ENCODE data around the gene IFNL1. TPM values are rescaled to one million over a fixed set of nuclear protein-coding genes. Genes with fewer than 3 reads are reported as not detected.

The IFNL1 gene
- total and polyA plus RNA-seq, 4 donors = not detected

DNA sequence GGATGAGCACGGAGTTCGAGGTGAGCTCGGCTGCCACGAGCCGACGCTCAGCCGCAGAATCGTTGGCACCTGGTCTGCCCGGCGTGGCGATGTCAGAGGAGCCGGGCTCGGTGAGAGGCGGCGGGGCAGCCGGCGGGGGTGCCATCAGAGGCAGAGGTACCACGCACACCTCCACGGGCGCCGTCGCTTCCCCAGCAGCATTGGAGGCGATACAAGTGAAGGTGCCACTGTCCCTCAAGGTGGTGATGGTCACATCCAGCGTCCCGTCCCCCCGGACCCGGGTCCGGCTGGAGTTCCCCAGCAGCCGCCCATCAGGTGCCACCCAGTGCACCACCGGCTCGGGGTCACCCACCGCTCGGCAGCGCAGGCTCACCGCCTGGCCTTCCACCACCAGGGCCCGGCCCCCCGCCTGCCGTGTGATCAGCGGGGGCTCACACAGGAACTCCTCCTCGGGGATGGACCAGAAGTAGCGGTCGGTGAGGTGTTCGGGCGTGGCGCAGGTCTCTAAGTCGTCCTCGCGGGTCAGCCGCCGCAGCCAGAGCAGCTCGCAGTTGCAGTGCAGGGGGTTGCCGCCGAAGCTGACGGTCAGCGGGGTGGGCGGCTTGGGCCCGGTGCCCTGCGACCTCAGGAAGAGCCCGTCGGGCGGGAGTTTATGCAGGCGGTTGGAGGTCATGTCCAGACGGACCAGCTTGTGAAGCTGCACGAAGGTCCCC is 18.0 kb downstream of the IFNL1 start:
- H3K27me3 ChIP-seq (ENCODE audit: control insufficient read depth in 1 of 2, insufficient read depth in 2 of 2, low read length in 1 of 2) = no peaks in the 10 kb centered on the region
- no peaks in the 10 kb centered on the region for H3K36me3 ChIP-seq (ENCODE audit: control insufficient read depth in 1 of 2, insufficient read depth in 2 of 2, low read length in 1 of 2)
- H3K4me3 ChIP-seq (ENCODE audit: low read length in 2 of 2) = no peak overlapping the region
- no peak overlapping the region for H3K27ac ChIP-seq (ENCODE audit: low read depth in 1 of 2, low read length in 2 of 2)
- H3K9me3 ChIP-seq (ENCODE audit: control insufficient read depth, low read length) = no peaks in the 10 kb centered on the region
- ATAC-seq (ENCODE audit: low FRiP score) (no peak), DNase-seq (no peak)
- intact Hi-C loops (cut with DNase I) = no loop called here
- 96 to 97% methylated on average over 64 of the region's 64 CpGs for WGBS, 2 donors
- no peaks in the 10 kb centered on the region for H3K4me1 ChIP-seq (ENCODE audit: control insufficient read depth in 1 of 2, insufficient read depth in 2 of 2, low read length in 2 of 2)

DNA sequence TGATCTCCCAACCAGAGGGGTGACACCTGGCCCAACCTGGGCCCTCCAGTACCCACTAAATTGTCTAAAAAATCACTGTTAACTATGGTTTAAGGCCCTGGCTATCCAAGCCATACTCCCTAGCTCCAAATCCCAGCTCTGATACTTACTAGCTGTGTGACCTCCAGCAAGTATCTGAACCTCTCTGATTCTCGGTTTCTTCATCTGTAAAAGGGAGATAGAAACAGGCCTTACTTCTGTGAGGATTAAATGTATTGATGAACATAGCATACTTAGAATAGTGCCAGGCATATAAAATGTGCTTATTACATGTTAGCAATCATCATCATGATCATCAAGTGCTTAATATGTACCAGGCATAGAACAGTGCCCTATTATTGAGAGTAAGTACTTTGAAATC is 19.7 kb downstream of the IFNL1 start:
- intact Hi-C loops (cut with DNase I) = no loop called here
- Histone ChIP-seq H3K4me1 (ENCODE audit: control insufficient read depth in 1 of 2, insufficient read depth in 2 of 2, low read length in 2 of 2) (no peaks in the 10 kb centered on the region), H3K27ac (ENCODE audit: low read depth in 1 of 2, low read length in 2 of 2) (no peak overlapping the region), H3K4me3 (ENCODE audit: low read length in 2 of 2) (no peak overlapping the region), H3K36me3 (ENCODE audit: control insufficient read depth in 1 of 2, insufficient read depth in 2 of 2, low read length in 1 of 2) (no peaks in the 10 kb centered on the region), H3K27me3 (ENCODE audit: control insufficient read depth in 1 of 2, insufficient read depth in 2 of 2, low read length in 1 of 2) (no peaks in the 10 kb centered on the region), H3K9me3 (ENCODE audit: control insufficient read depth, low read length) (no peaks in the 10 kb centered on the region)
- 94 to 96% methylated on average over 1 of the region's 1 CpG for WGBS, 2 donors
- ATAC-seq (ENCODE audit: low FRiP score) (no peak), DNase-seq (no peak)

DNA sequence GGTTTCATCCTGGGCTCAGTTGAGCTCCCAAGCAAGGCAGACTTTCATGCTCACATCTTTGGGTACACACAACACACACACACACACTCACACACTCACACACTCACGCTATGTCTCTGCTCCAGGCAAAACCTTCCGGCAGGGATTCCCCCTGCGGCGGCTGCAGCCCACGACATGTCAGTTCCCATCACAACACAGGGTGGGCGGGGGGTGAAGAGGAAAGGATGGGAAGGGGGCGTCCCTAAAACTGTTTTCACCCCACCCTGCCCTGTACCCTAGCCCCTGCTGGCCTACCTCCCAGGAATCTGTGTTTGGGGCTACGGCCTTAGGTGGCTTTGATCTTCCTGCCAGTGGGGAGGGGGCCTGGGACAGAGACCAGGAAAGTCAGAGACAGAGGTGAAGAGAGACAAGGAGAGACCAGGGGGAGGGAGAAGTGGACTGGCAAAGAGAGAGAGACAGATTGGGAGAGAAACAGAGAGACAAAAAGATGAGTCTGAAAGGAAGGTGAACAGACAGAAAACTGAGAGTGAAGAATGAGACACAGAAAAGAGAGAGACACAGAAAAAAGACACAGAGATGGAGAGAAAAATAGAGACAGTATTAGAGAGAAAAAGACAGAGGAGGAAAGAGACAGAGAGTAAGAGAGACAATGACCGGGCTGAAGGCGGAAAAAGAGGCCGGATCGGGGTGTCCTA is 20.6 kb downstream of the IFNL1 start:
- H3K9me3 ChIP-seq (ENCODE audit: control insufficient read depth, low read length) = no peaks in the 10 kb centered on the region
- no peak for ATAC-seq (ENCODE audit: low FRiP score)
- intact Hi-C loops (cut with DNase I) = no loop called here

DNA sequence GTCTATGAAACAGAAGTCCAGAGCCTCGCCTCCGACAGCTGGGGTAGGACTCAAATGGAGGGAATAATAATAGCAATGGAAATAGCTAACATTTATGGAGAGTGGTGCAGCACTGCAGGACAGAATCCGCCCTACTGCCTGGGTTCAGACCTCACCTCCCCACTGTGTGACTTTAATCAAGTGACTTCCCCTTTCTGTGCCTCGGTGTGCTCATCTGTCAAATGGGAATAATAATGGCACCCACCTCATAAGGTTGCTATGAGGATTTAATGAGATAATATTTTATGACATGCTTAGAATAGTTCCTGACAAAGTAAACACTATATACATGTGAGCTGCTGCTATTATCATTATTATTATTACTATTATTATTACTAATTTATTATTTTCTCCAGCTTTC is 21.3 kb downstream of the IFNL1 start:
- Histone ChIP-seq H3K27me3 (ENCODE audit: control insufficient read depth in 1 of 2, insufficient read depth in 2 of 2, low read length in 1 of 2) (no peaks in the 10 kb centered on the region), H3K9me3 (ENCODE audit: control insufficient read depth, low read length) (no peaks in the 10 kb centered on the region), H3K36me3 (ENCODE audit: control insufficient read depth in 1 of 2, insufficient read depth in 2 of 2, low read length in 1 of 2) (no peaks in the 10 kb centered on the region), H3K4me3 (ENCODE audit: low read length in 2 of 2) (no peak overlapping the region), H3K4me1 (ENCODE audit: control insufficient read depth in 1 of 2, insufficient read depth in 2 of 2, low read length in 2 of 2) (no peaks in the 10 kb centered on the region), H3K27ac (ENCODE audit: low read depth in 1 of 2, low read length in 2 of 2) (no peak overlapping the region)
- DNase-seq (no peak), ATAC-seq (ENCODE audit: low FRiP score) (no peak)
- intact Hi-C loops (cut with DNase I) = no loop called here
- WGBS, 2 donors = 95 to 97% methylated on average over 4 of the region's 4 CpGs

More for the DNA sequence above, 20.6 kb downstream of the IFNL1 start:
- 92 to 95% methylated on average over 12 of the region's 12 CpGs for WGBS, 2 donors
- no peak overlapping the region for H3K4me3 ChIP-seq (ENCODE audit: low read length in 2 of 2)
- H3K36me3 ChIP-seq (ENCODE audit: control insufficient read depth in 1 of 2, insufficient read depth in 2 of 2, low read length in 1 of 2) = no peaks in the 10 kb centered on the region
- no peak for DNase-seq
- no peak overlapping the region for H3K27ac ChIP-seq (ENCODE audit: low read depth in 1 of 2, low read length in 2 of 2)
- H3K4me1 ChIP-seq (ENCODE audit: control insufficient read depth in 1 of 2, insufficient read depth in 2 of 2, low read length in 2 of 2) = no peaks in the 10 kb centered on the region
- H3K27me3 ChIP-seq (ENCODE audit: control insufficient read depth in 1 of 2, insufficient read depth in 2 of 2, low read length in 1 of 2) = no peaks in the 10 kb centered on the region

DNA sequence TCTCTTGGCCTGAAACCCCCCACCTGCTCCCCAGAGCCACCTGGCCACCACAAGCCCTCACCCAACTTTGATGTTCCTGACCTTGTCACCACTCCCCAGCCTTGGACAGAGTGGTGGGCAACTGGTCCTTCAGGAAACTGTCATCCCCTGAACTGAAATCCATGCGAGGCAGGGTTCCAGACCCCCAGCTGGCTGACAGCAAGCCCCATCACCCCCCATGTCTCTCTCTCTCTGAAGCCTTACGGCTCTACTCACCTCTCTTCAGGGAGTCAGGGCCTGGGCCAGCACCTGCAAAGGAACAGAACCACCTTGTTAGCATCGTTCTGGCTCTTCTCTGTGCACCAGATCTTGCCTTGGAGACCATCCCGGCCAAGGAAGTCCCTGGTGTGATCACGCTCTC is 21.9 kb downstream of the IFNL1 start:
- no peaks in the 10 kb centered on the region for H3K36me3 ChIP-seq (ENCODE audit: control insufficient read depth in 1 of 2, insufficient read depth in 2 of 2, low read length in 1 of 2)
- DNase-seq (no peak), ATAC-seq (ENCODE audit: low FRiP score) (no peak)
- intact Hi-C loops (cut with DNase I) = no loop called here
- H3K27ac ChIP-seq (ENCODE audit: low read depth in 1 of 2, low read length in 2 of 2) = no peak overlapping the region
- no peak overlapping the region for H3K4me3 ChIP-seq (ENCODE audit: low read length in 2 of 2)
- H3K27me3 ChIP-seq (ENCODE audit: control insufficient read depth in 1 of 2, insufficient read depth in 2 of 2, low read length in 1 of 2) = no peaks in the 10 kb centered on the region
- WGBS, 2 donors = 87 to 93% methylated on average over 5 of the region's 5 CpGs
- no peaks in the 10 kb centered on the region for H3K9me3 ChIP-seq (ENCODE audit: control insufficient read depth, low read length)
- H3K4me1 ChIP-seq (ENCODE audit: control insufficient read depth in 1 of 2, insufficient read depth in 2 of 2, low read length in 2 of 2) = no peaks in the 10 kb centered on the region

DNA sequence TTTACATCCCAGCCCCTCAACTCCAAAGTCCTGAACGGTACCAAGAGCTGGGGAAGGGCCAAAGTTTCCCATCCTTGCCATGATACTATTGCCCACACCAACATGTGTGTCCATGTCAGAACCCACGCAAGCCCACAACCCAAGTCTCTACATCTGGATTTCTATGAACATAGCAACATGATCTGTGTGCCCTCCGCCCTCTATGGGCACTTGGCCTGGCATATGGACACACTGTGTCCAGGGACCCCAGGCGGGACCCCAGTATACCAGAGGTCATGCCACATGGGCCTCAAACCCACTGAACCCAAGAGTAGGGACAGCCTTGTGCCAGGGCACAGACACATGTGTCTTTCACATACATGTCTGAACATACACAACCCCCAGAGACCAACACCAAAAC is 22.5 kb downstream of the IFNL1 start:
- intact Hi-C loops (cut with DNase I) = no loop called here
- H3K4me3 ChIP-seq (ENCODE audit: low read length in 2 of 2) = no peak overlapping the region
- H3K9me3 ChIP-seq (ENCODE audit: control insufficient read depth, low read length) = no peaks in the 10 kb centered on the region
- ATAC-seq (ENCODE audit: low FRiP score) = no peak
- H3K27me3 ChIP-seq (ENCODE audit: control insufficient read depth in 1 of 2, insufficient read depth in 2 of 2, low read length in 1 of 2) = no peaks in the 10 kb centered on the region
- no peak overlapping the region for H3K27ac ChIP-seq (ENCODE audit: low read depth in 1 of 2, low read length in 2 of 2)
- whole genome bisulfite sequencing, 2 donors = 89 to 90% methylated on average over 4 of the region's 4 CpGs
- no peak for DNase-seq
- H3K36me3 ChIP-seq (ENCODE audit: control insufficient read depth in 1 of 2, insufficient read depth in 2 of 2, low read length in 1 of 2) = no peaks in the 10 kb centered on the region
- no peaks in the 10 kb centered on the region for H3K4me1 ChIP-seq (ENCODE audit: control insufficient read depth in 1 of 2, insufficient read depth in 2 of 2, low read length in 2 of 2)

DNA sequence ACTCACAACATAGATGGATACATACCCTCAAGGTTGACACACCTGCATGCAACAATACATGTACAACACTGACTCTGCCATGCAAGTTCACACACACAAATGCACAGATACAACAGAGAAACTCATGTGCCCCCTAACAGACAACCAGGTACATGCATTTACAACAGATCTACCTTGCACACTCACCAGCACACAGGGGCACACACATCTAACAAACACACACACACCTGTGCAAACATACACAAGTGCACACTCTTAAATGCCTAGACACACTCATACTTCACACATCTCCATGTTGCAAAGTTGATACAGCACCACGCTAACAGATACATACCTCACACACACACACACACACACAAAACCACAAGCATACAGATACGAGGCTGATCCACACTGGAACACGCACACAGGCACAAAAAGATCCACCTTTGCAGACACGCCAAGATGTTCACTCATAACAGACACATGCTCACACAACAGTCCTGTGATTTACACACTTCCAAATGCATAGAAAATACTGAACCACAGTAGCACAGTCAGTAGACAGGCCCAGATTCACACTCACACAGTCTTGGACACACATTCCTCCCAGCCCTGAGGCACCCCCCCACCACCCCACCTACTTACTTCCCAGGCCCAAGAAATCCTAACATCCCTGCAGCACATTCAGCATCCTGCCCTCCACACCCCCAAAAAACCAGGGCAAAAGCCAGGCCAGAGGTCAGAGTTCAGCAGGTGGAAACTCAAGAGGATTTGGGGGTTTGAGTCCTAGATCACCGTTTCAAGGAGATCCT is 23.1 kb downstream of the IFNL1 start:
- 89 to 90% methylated on average over 5 of the region's 5 CpGs for WGBS, 2 donors
- H3K36me3 ChIP-seq (ENCODE audit: control insufficient read depth in 1 of 2, insufficient read depth in 2 of 2, low read length in 1 of 2) = no peaks in the 10 kb centered on the region
- H3K27me3 ChIP-seq (ENCODE audit: control insufficient read depth in 1 of 2, insufficient read depth in 2 of 2, low read length in 1 of 2) = no peaks in the 10 kb centered on the region
- no peak for DNase-seq
- H3K27ac ChIP-seq (ENCODE audit: low read depth in 1 of 2, low read length in 2 of 2) = no peak overlapping the region
- no peaks in the 10 kb centered on the region for H3K4me1 ChIP-seq (ENCODE audit: control insufficient read depth in 1 of 2, insufficient read depth in 2 of 2, low read length in 2 of 2)
- no peaks in the 10 kb centered on the region for H3K9me3 ChIP-seq (ENCODE audit: control insufficient read depth, low read length)
- no peak overlapping the region for H3K4me3 ChIP-seq (ENCODE audit: low read length in 2 of 2)
- no peak for ATAC-seq (ENCODE audit: low FRiP score)
- intact Hi-C loops (cut with DNase I) = no loop called here

DNA sequence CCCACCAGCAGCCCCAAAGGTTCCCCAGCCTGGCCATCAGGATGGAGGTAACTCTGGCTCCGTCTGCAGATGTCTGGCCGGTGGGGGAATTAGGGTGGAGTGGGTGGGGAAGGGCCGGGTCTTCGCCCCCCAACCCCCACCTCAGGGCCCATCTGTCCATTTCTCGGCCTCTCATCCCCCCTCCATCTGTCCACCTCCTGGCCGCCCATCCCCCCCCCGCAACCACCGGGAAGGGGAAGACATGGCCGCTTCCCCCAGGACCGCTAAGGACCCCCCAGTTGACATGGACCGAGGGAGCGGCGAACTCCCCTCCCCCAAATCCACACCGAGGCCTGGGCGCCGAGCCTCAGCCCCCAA is 23.7 kb downstream of the IFNL1 start:
- DNase-seq (no peak), ATAC-seq (ENCODE audit: low FRiP score) (no peak)
- Histone ChIP-seq H3K36me3 (ENCODE audit: control insufficient read depth in 1 of 2, insufficient read depth in 2 of 2, low read length in 1 of 2) (no peaks in the 10 kb centered on the region), H3K27ac (ENCODE audit: low read depth in 1 of 2, low read length in 2 of 2) (no peak overlapping the region), H3K4me3 (ENCODE audit: low read length in 2 of 2) (no peak overlapping the region), H3K4me1 (ENCODE audit: control insufficient read depth in 1 of 2, insufficient read depth in 2 of 2, low read length in 2 of 2) (no peaks in the 10 kb centered on the region), H3K27me3 (ENCODE audit: control insufficient read depth in 1 of 2, insufficient read depth in 2 of 2, low read length in 1 of 2) (no peaks in the 10 kb centered on the region), H3K9me3 (ENCODE audit: control insufficient read depth, low read length) (no peaks in the 10 kb centered on the region)
- 28 to 41% methylated on average over 5 to 16 of the region's 16 CpGs for WGBS, 2 donors
- intact Hi-C loops (cut with DNase I) = no loop called here

All from aorta (tissue), 5 donors.